K562 (cell line): ENCODE data around the gene MRPL33. TPM values are rescaled to one million over a fixed set of nuclear protein-coding genes. Genes with fewer than 3 reads are reported as not detected.
A peak's percentile ranks its signal among the peaks of the same experiment; 100 is the strongest.

Source experiments
- ATAC-seq: fragments of 200-7000 bp; cut with Tn5 transposase; 3 replicates; pipeline ENCODE4 v1.9.1; 2020; ENCODE audit warnings: moderate library complexity
- BruUV-seq: library from RNA; stranded (reverse); fragments of 400-500 nt; replicated peaks from 2 replicates; lab custom pipeline; 2021; lab: Mats Ljungman, UMichigan
- CTCF ChIA-PET: fragments of 300-600 bp; formaldehyde crosslinking; extraction: SDS; loops from one replicate; lab custom pipeline; 2021; ENCODE audit warnings: low intra/inter-chr PET ratio; lab: Yijun Ruan, JAX
- POLR2A ChIA-PET: fragments of 300-600, 350-650 bp; sonication (Branson Sonifier 250); formaldehyde crosslinking; extraction: SDS; loops from one replicate; lab custom pipeline; 2021; ENCODE audit warnings: antibody characterized with exemption, inconsistent platforms; lab: Yijun Ruan, JAX
- DNase-seq, 4 experiments: peaks; one replicate each; pipeline versions ENCODE4 v3.0.0 to v3.0.0-alpha.2; 2011 to 2018; ENCODE audit warnings: low spot score in 3 of 4, mixed read lengths in 3 of 4; ENCODE audit errors: extremely low read depth in 1 of 4
- FAIRE-seq: peaks from 2 replicates; lab custom pipeline; 2011; peaks lifted over from hg19 to GRCh38; lab: Jason Lieb, UNC
- H2AFZ ChIP-seq: 2 replicates; pipeline ENCODE4 v1.6.0; 2011; ENCODE audit warnings: low read depth, low read length, control low read depth, inconsistent platforms
- H3K27ac ChIP-seq: fragments of 200-600 bp; 3 replicates; pipeline ENCODE4 v1.8.0; 2011; ENCODE audit warnings: low read depth, mild to moderate bottlenecking, control low read depth, inconsistent platforms, low read length, moderate library complexity, mixed read lengths; ENCODE audit errors: extremely low read depth
- H3K27me3 ChIP-seq, 2 experiments: fragments of 300-600 bp in 1 of 2; 2 replicates in 1 of 2; 3 replicates in 1 of 2; pipeline versions ENCODE4 v1.6.0 to v1.8.0; 2011; ENCODE audit warnings: inconsistent platforms in 2 of 2, low read length in 2 of 2, mild to moderate bottlenecking in 1 of 2, mixed read lengths in 1 of 2, moderate library complexity in 1 of 2; ENCODE audit not compliant: control insufficient read depth in 2 of 2, insufficient read depth in 2 of 2
- H3K36me3 ChIP-seq: fragments of 300-600 bp; 3 replicates; pipeline ENCODE4 v1.8.0; 2011; ENCODE audit warnings: mild to moderate bottlenecking, low read length, inconsistent platforms; ENCODE audit not compliant: control insufficient read depth, insufficient read depth
- H3K4me1 ChIP-seq, 2 experiments: fragments of 200-600 bp in 1 of 2; replicated peaks in 1 of 2; 2 replicates in 1 of 2; 3 replicates in 1 of 2; pipeline versions ENCODE4 v1.5.1 to v1.8.0; 2011; ENCODE audit warnings: inconsistent platforms in 2 of 2, low read length in 2 of 2, mild to moderate bottlenecking in 1 of 2, mixed read lengths in 1 of 2, moderate library complexity in 1 of 2; ENCODE audit not compliant: control insufficient read depth in 2 of 2, insufficient read depth in 2 of 2
- H3K4me2 ChIP-seq: 2 replicates; pipeline ENCODE4 v1.6.1; 2011; ENCODE audit warnings: low read length, control low read depth, inconsistent platforms, mixed read lengths; ENCODE audit not compliant: insufficient read depth
- H3K4me3 ChIP-seq: fragments of 200-600 bp; sonication (generic), shearing (Covaris generic); 2 replicates; pipeline ENCODE4 v1.5.1; 2016; ENCODE audit warnings: control low read depth, inconsistent platforms
- H3K79me2 ChIP-seq: fragments of 200-600 bp; 3 replicates; pipeline ENCODE4 v1.8.0; 2011; ENCODE audit warnings: low read length, inconsistent platforms; ENCODE audit not compliant: control insufficient read depth, insufficient read depth
- H3K9ac ChIP-seq, 2 experiments: 2 replicates each; pipeline versions ENCODE4 v1.6.0 to v1.6.1; 2011; ENCODE audit warnings: low read depth in 2 of 2, low read length in 2 of 2, control low read depth in 1 of 2, inconsistent platforms in 1 of 2, mild to moderate bottlenecking in 1 of 2, mixed read lengths in 1 of 2; ENCODE audit not compliant: insufficient read depth in 1 of 2
- H3K9me1 ChIP-seq: one replicate; pipeline ENCODE4 v1.6.0; 2011; ENCODE audit warnings: inconsistent platforms, mild to moderate bottlenecking, low read length, moderate library complexity; ENCODE audit not compliant: control insufficient read depth, insufficient read depth
- H3K9me3 ChIP-seq: replicated peaks from 2 replicates; pipeline ENCODE4 v1.5.1; 2011; ENCODE audit warnings: low read depth, low read length, inconsistent platforms; ENCODE audit not compliant: control insufficient read depth, insufficient read depth
- H4K20me1 ChIP-seq: replicated peaks from 2 replicates; pipeline ENCODE4 v1.6.1; 2011; ENCODE audit warnings: low read length, inconsistent platforms, mixed read lengths; ENCODE audit not compliant: control insufficient read depth, insufficient read depth
- ARHGAP35 ChIP-seq: fragments of 450-650 bp; IDR thresholded peaks from 2 replicates; pipeline ENCODE4 v1.6.1; 2018; ENCODE audit not compliant: partially characterized antibody
- HDAC6 ChIP-seq: IDR thresholded peaks from 2 replicates; pipeline ENCODE4 v1.6.1; 2012; ENCODE audit warnings: low read depth, mild to moderate bottlenecking, control low read depth, inconsistent platforms, low read length, moderate library complexity
- POLR2AphosphoS5 ChIP-seq: IDR thresholded peaks from 2 replicates; pipeline ENCODE4 v1.6.1; 2011; ENCODE audit warnings: mild to moderate bottlenecking, low read depth, low read length, moderate library complexity; ENCODE audit not compliant: control insufficient read depth, insufficient read depth
- RAD51 ChIP-seq: fragments of 450-650 bp; IDR thresholded peaks from 2 replicates; pipeline ENCODE4 v1.7.1; 2016; ENCODE audit warnings: low read depth, mild to moderate bottlenecking, borderline replicate concordance
- RB1 ChIP-seq: fragments of 450-650 bp; IDR thresholded peaks from 2 replicates; pipeline ENCODE4 v1.6.1; 2017; ENCODE audit warnings: low read depth, mild to moderate bottlenecking
- TCF7 ChIP-seq: sonication (generic); IDR thresholded peaks from 2 replicates; pipeline ENCODE4 v1.6.1; 2016; ENCODE audit warnings: antibody characterized with exemption, borderline replicate concordance
- TEAD1 ChIP-seq, 2 experiments: fragments of 450-650 bp in 1 of 2; sonication (generic) in 1 of 2; formaldehyde crosslinking; IDR thresholded peaks; 2 replicates each; pipeline versions ENCODE4 v1.4.0 to v1.8.0; 2020 to 2022; ENCODE audit warnings: mild to moderate bottlenecking in 2 of 2, missing genetic modification reagents in 1 of 2
- WGBS: fragments of 100-300 bp; shearing (Covaris generic); methylation state at CpG from one replicate; pipeline ENCODE4 v1.1.6; 2016; ENCODE audit warnings: low coverage, mixed read lengths; ENCODE audit not compliant: insufficient coverage; ENCODE audit errors: missing lambda C conversion rate; 5-methylcytosine and 5-hydroxymethylcytosine counted together
- in situ Hi-C: fragments of 300-500 bp; cut with MboI; formaldehyde crosslinking; loops from 4 replicates; pipeline ENCODE4 v1.15.0; 2018; ENCODE audit warnings: inconsistent platforms, mixed read lengths
- intact Hi-C: fragments of 100-400 bp; cut with micrococcal nuclease; formaldehyde crosslinking; loops from 2 replicates; pipeline ENCODE4 v1.14.2; 2022
- polyA plus RNA-seq, 8 experiments: library from polyadenylated mRNA; depleted of rRNA in 4 of 8; stranded (reverse) in 5 of 8; unstranded in 3 of 8; fragments of >200 nt; fragmentation: Nextera tagmentation in 2 of 8; fragmentation: Illumina TruSeq in 1 of 8; extraction: Ambion mirVana in 2 of 8; extraction: Trizol in 1 of 8; gene quantifications; 2 replicates each; pipeline versions ENCODE4 v1.2.1 to v1.2.3, GENCODE V29; 2011 to 2014; ENCODE audit warnings: inconsistent platforms in 1 of 8, missing spikeins in 1 of 8
- total RNA-seq, 7 experiments: library from RNA; depleted of rRNA in 6 of 7; stranded (reverse); fragments of >200 nt in 6 of 7; fragmentation: Illumina TruSeq in 2 of 7; extraction: Trizol in 2 of 7; gene quantifications; 2 replicates each; pipeline versions ENCODE4 v1.2.1 to v1.2.3, GENCODE V29; 2011 to 2021; ENCODE audit warnings: low replicate concordance in 1 of 7
- TF ChIP-seq, protein P1 (sequence below), 2 experiments: fragments of 450-650 bp; conservative IDR thresholded peaks; 2 replicates each; pipeline ENCODE4 v1.6.1; 2017; ENCODE audit warnings: mild to moderate bottlenecking in 2 of 2, moderate library complexity in 2 of 2
- TF ChIP-seq, protein P2 (sequence below), 2 experiments: fragments of 450-650 bp; formaldehyde crosslinking in 1 of 2; IDR thresholded peaks; 2 replicates each; pipeline versions ENCODE4 v1.4.0 to v1.6.1; 2014 to 2020; ENCODE audit warnings: mild to moderate bottlenecking in 2 of 2, borderline replicate concordance in 1 of 2, low read depth in 1 of 2
- TF ChIP-seq, protein P3 (sequence below): sonication (generic); formaldehyde crosslinking; IDR thresholded peaks from 2 replicates; pipeline ENCODE4 v1.8.1; 2022; ENCODE audit warnings: missing genetic modification reagents

MRPL33 gene
- total and polyA plus RNA-seq, 9 of the 15 experiments (the other 6 are each of a cell fraction or from before 2014, with no cell fraction given) = 68.3 to 338 (median 226) TPM

DNA sequence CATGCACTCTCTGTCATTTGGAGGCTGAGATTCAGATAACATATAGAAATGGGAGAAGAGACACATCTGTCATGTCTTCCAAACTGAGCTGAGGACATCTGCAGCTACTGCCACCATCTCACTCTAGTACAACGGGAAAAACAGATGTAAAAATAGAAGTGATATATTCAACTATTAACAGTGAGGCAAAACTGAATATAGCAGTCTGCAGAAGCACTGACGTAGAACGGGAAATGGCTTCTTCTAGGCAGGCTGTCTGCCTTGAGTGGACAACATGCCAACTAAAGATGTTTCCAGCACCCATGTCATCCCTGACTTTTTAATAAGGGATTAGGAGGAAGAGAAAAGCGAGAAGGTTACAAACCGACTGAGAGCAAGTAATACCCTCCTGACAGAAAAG, 51.6 kb downstream of the MRPL33 start (continued):
- TF ChIP-seq, protein P1, sequence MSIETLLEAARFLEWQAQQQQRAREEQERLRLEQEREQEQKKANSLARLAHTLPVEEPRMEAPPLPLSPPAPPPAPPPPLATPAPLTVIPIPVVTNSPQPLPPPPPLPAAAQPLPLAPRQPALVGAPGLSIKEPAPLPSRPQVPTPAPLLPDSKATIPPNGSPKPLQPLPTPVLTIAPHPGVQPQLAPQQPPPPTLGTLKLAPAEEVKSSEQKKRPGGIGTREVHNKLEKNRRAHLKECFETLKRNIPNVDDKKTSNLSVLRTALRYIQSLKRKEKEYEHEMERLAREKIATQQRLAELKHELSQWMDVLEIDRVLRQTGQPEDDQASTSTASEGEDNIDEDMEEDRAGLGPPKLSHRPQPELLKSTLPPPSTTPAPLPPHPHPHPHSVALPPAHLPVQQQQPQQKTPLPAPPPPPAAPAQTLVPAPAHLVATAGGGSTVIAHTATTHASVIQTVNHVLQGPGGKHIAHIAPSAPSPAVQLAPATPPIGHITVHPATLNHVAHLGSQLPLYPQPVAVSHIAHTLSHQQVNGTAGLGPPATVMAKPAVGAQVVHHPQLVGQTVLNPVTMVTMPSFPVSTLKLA (conservative IDR thresholded peaks at IDR 0.05) = no peak
- TF ChIP-seq RB1 = no peak
- no peak for TF ChIP-seq HDAC6

DNA sequence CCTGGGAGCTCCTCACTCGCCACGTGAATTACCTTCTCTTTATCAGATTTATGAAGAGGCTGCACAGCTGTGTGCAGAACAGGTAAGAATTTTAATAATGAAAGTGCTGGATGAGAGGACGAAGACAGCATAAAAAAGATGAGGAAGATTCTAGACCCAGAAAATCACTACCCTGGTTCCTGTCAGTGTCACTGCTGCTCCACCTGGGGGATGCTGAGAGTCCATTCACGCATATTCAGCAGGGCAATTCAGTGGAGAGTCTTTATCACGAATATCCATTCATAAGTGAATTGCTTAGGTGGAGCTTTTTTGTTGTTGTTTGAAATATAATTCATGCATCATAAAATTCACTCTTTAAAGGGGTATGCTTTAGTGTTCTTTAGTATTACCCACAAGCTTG, 52.0 kb downstream of the MRPL33 start:
- no TSS peak for BruUV-seq
- in situ Hi-C loops = no loop called here
- no peak for ATAC-seq
- Histone ChIP-seq H3K36me3 (no peaks in the 10 kb centered on the region), H3K9me3 (no peaks in the 10 kb centered on the region; the same call in 1 of the 2 replicates), H2AFZ (no peak overlapping the region), H3K4me2 (no peak overlapping the region), H3K27me3 (peaks cover 4 to 5% of the 10 kb centered on the region in 2 experiments; a peak in 2 of 5 replicates), H3K27ac (no peak overlapping the region), H3K4me3 (no peak overlapping the region), H3K79me2 (no peaks in the 10 kb centered on the region), H3K9ac (no peak overlapping the region), H4K20me1 (no peaks in the 10 kb centered on the region), H3K9me1 (no peaks in the 10 kb centered on the region), H3K4me1 (no peaks in the 10 kb centered on the region)
- WGBS = 0% methylated on average over 5 of the region's 5 CpGs
- CTCF ChIA-PET = no interaction called here
- POLR2A ChIA-PET = interaction anchor here (0.5 kb wide), 1 partner anchor 62 kb away, joined by 3 read pairs; no protein-coding TSS in a partner anchor
- intact Hi-C loops = no loop called here
- no peak for DNase-seq
- no peak for FAIRE-seq
- TF ChIP-seq TCF7 (no peak), ARHGAP35 (no peak), RAD51 (no peak), POLR2AphosphoS5 (no peak), TEAD1 (CRISPR knock-in tag; IDR thresholded peaks at IDR 0.05) (no peak)
- TF ChIP-seq, protein P2, sequence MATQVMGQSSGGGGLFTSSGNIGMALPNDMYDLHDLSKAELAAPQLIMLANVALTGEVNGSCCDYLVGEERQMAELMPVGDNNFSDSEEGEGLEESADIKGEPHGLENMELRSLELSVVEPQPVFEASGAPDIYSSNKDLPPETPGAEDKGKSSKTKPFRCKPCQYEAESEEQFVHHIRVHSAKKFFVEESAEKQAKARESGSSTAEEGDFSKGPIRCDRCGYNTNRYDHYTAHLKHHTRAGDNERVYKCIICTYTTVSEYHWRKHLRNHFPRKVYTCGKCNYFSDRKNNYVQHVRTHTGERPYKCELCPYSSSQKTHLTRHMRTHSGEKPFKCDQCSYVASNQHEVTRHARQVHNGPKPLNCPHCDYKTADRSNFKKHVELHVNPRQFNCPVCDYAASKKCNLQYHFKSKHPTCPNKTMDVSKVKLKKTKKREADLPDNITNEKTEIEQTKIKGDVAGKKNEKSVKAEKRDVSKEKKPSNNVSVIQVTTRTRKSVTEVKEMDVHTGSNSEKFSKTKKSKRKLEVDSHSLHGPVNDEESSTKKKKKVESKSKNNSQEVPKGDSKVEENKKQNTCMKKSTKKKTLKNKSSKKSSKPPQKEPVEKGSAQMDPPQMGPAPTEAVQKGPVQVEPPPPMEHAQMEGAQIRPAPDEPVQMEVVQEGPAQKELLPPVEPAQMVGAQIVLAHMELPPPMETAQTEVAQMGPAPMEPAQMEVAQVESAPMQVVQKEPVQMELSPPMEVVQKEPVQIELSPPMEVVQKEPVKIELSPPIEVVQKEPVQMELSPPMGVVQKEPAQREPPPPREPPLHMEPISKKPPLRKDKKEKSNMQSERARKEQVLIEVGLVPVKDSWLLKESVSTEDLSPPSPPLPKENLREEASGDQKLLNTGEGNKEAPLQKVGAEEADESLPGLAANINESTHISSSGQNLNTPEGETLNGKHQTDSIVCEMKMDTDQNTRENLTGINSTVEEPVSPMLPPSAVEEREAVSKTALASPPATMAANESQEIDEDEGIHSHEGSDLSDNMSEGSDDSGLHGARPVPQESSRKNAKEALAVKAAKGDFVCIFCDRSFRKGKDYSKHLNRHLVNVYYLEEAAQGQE (IDR thresholded peaks at IDR 0.05; ENCODE audit: borderline replicate concordance) = 0 out of 2 replicates have a peak, but pooled peaks have one; percentile 9
- TF ChIP-seq, protein P2 (CRISPR knock-in tag; IDR thresholded peaks at IDR 0.05; ENCODE audit: low read depth) = no peak
- TF ChIP-seq, protein P3, sequence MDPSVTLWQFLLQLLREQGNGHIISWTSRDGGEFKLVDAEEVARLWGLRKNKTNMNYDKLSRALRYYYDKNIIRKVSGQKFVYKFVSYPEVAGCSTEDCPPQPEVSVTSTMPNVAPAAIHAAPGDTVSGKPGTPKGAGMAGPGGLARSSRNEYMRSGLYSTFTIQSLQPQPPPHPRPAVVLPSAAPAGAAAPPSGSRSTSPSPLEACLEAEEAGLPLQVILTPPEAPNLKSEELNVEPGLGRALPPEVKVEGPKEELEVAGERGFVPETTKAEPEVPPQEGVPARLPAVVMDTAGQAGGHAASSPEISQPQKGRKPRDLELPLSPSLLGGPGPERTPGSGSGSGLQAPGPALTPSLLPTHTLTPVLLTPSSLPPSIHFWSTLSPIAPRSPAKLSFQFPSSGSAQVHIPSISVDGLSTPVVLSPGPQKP (CRISPR knock-in tag) = no peak
